Measurements from ENCODE around the gene BOC. TPM values are rescaled to one million over a fixed set of nuclear protein-coding genes. Genes with fewer than 3 reads are reported as not detected.
"Not testable (repeated sequence)": the region's sequence is repeated elsewhere in the genome, so short reads cannot be mapped to it uniquely, and the experiment has no call there.

The BOC gene
- total and polyA plus RNA-seq, 4 donors = 6.6 to 164 (median 26.8) TPM

DNA sequence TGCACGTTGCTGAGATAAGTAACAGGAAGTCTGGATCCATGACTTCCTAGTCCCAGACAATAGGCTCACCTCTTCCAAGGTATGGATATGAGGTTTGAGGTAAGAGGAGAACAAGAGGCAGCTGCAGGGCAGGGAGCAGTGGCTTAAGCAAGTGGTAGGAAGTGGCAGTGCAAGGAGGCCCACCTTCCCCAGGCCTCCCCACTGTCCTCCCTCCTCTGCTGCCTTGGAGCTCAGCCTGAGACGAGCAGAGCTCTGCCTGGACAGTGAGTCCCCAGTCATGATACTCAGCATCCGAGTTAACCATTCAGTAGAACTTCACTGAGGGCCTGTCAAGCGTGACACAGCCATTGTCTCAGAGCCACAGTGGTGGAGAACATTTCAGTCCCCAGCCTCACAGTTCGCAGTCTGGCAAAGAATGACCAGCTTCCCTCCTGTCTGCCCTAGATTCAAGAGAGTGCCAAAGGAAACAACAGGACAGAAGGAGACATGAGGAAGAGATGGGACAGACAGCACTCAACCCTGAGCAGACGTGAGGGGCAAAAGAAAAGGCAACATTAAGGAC lies 41.4 kb upstream of the BOC start:
- WGBS, 2 donors = 81 to 84% methylated on average over 6 of the region's 6 CpGs
- H3K27ac ChIP-seq (ENCODE audit: low read depth in 1 of 2, low read length in 2 of 2) = no peak overlapping the region
- intact Hi-C loops (cut with DNase I) = loop anchor here in 1 of 2 donors (5.0 kb wide), 1 partner anchor 42 kb away; the partner anchor contains the start of gene BOC
- H3K9me3 ChIP-seq (ENCODE audit: control insufficient read depth, low read length) = no peaks in the 10 kb centered on the region
- no peak for DNase-seq
- peaks cover 0 to 6% of the 10 kb centered on the region in 2 donors for H3K4me1 ChIP-seq (ENCODE audit: control insufficient read depth in 1 of 2, insufficient read depth in 2 of 2, low read length in 2 of 2)
- H3K4me3 ChIP-seq (ENCODE audit: low read length in 2 of 2) = no peak overlapping the region
- H3K27me3 ChIP-seq (ENCODE audit: control insufficient read depth in 1 of 2, insufficient read depth in 2 of 2, low read length in 1 of 2) = no peaks in the 10 kb centered on the region
- ATAC-seq (ENCODE audit: low FRiP score) = no peak
- no peaks in the 10 kb centered on the region for H3K36me3 ChIP-seq (ENCODE audit: control insufficient read depth in 1 of 2, insufficient read depth in 2 of 2, low read length in 1 of 2)

GRCh38 chr3:113170771-113171170 lies 40.6 kb upstream of the BOC start:
- WGBS, 2 donors = 95 to 97% methylated on average over 7 of the region's 7 CpGs
- Histone ChIP-seq H3K36me3 (ENCODE audit: control insufficient read depth in 1 of 2, insufficient read depth in 2 of 2, low read length in 1 of 2) (no peaks in the 10 kb centered on the region), H3K27ac (ENCODE audit: low read depth in 1 of 2, low read length in 2 of 2) (no peak overlapping the region), H3K9me3 (ENCODE audit: control insufficient read depth, low read length) (no peaks in the 10 kb centered on the region), H3K4me3 (ENCODE audit: low read length in 2 of 2) (no peak overlapping the region), H3K4me1 (ENCODE audit: control insufficient read depth in 1 of 2, insufficient read depth in 2 of 2, low read length in 2 of 2) (peaks cover 0 to 6% of the 10 kb centered on the region in 2 donors), H3K27me3 (ENCODE audit: control insufficient read depth in 1 of 2, insufficient read depth in 2 of 2, low read length in 1 of 2) (no peaks in the 10 kb centered on the region)
- no peak for DNase-seq
- no peak for ATAC-seq (ENCODE audit: low FRiP score)
- intact Hi-C loops (cut with DNase I) = no loop called here

DNA sequence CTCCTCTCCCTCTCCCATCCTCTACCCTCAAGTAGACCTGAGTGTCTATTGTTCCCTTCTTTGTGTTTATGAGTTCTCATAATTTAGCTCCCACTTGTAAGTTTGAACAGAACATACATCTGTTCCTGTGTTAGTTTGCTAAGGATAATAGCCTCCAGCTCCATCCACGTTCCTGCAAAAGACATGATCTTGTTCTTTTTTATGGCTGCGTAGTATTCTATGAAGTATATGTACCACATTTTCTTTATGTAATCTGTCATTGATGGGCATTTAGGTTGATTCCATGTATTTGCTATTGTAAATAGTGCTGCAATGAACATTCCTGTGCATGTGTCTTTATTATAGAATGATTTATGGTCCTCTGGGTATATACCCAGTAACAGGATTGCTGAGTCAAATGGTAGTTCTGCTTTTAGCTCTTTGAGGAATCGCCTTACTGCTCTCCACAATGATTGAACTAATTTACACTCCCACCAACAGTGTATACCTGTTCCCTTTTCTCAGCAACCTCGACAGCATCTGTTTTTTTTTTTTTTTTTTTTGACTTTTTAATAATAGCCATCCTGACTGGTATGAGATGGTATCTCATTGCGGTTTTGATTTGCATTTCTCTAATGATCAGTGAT lies 39.6 kb upstream of the BOC start:
- H3K27ac ChIP-seq (ENCODE audit: low read depth in 1 of 2, low read length in 2 of 2); H3K27me3 ChIP-seq (ENCODE audit: control insufficient read depth in 1 of 2, insufficient read depth in 2 of 2, low read length in 1 of 2); H3K36me3 ChIP-seq (ENCODE audit: control insufficient read depth in 1 of 2, insufficient read depth in 2 of 2, low read length in 1 of 2); ATAC-seq (ENCODE audit: low FRiP score); H3K4me1 ChIP-seq (ENCODE audit: control insufficient read depth in 1 of 2, insufficient read depth in 2 of 2, low read length in 2 of 2); intact Hi-C loops (cut with DNase I); H3K4me3 ChIP-seq (ENCODE audit: low read length in 2 of 2); DNase-seq; H3K9me3 ChIP-seq (ENCODE audit: control insufficient read depth, low read length): not testable (repeated sequence)
- 93 to 99% methylated on average over 5 of the region's 5 CpGs for WGBS, 2 donors

DNA sequence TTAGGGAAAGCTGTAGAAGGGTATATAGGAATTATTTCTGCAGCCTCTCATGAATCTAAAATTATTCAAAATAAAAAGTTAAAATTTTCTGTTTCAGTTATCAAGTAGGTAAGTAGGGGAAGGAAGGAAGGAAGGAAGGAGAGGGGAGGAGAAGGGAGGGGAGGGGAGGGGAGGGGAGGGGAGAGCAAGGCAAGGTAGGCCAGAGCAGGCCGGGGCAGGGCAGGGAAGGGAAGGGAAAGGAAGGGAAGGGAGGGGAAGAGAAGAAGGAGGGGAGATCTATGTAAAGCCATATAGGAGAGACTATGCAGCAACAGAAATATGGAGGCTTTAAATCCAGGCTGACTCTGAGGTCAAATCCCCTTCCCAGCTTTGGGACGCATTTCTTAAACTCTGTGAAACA lies 38.3 kb upstream of the BOC start:
- intact Hi-C loops (cut with DNase I) = no loop called here
- H3K4me1 ChIP-seq (ENCODE audit: control insufficient read depth in 1 of 2, insufficient read depth in 2 of 2, low read length in 2 of 2) = no peaks in the 10 kb centered on the region
- H3K27ac ChIP-seq (ENCODE audit: low read depth in 1 of 2, low read length in 2 of 2) = no peak overlapping the region
- H3K27me3 ChIP-seq (ENCODE audit: control insufficient read depth in 1 of 2, insufficient read depth in 2 of 2, low read length in 1 of 2) = no peaks in the 10 kb centered on the region
- ATAC-seq (ENCODE audit: low FRiP score) = no peak
- H3K36me3 ChIP-seq (ENCODE audit: control insufficient read depth in 1 of 2, insufficient read depth in 2 of 2, low read length in 1 of 2) = no peaks in the 10 kb centered on the region
- no peak overlapping the region for H3K4me3 ChIP-seq (ENCODE audit: low read length in 2 of 2)
- WGBS, 2 donors = 97 to 99% methylated on average over 2 of the region's 2 CpGs
- no peaks in the 10 kb centered on the region for H3K9me3 ChIP-seq (ENCODE audit: control insufficient read depth, low read length)
- no peak for DNase-seq

- H3K9me3 ChIP-seq (ENCODE audit: control insufficient read depth, low read length) = no peaks in the 10 kb centered on the region
- intact Hi-C loops (cut with DNase I) = no loop called here
- DNase-seq (no peak), ATAC-seq (ENCODE audit: low FRiP score) (no peak)
- no peaks in the 10 kb centered on the region for H3K4me1 ChIP-seq (ENCODE audit: control insufficient read depth in 1 of 2, insufficient read depth in 2 of 2, low read length in 2 of 2)
- no peaks in the 10 kb centered on the region for H3K27me3 ChIP-seq (ENCODE audit: control insufficient read depth in 1 of 2, insufficient read depth in 2 of 2, low read length in 1 of 2)
- no peak overlapping the region for H3K4me3 ChIP-seq (ENCODE audit: low read length in 2 of 2)
- WGBS, 2 donors = 88 to 100% methylated on average over 1 of the region's 1 CpG
- no peak overlapping the region for H3K27ac ChIP-seq (ENCODE audit: low read depth in 1 of 2, low read length in 2 of 2)
- H3K36me3 ChIP-seq (ENCODE audit: control insufficient read depth in 1 of 2, insufficient read depth in 2 of 2, low read length in 1 of 2) = no peaks in the 10 kb centered on the region
These were observed 37.1 kb upstream of the BOC start for GRCh38 chr3:113174304-113174703.

DNA sequence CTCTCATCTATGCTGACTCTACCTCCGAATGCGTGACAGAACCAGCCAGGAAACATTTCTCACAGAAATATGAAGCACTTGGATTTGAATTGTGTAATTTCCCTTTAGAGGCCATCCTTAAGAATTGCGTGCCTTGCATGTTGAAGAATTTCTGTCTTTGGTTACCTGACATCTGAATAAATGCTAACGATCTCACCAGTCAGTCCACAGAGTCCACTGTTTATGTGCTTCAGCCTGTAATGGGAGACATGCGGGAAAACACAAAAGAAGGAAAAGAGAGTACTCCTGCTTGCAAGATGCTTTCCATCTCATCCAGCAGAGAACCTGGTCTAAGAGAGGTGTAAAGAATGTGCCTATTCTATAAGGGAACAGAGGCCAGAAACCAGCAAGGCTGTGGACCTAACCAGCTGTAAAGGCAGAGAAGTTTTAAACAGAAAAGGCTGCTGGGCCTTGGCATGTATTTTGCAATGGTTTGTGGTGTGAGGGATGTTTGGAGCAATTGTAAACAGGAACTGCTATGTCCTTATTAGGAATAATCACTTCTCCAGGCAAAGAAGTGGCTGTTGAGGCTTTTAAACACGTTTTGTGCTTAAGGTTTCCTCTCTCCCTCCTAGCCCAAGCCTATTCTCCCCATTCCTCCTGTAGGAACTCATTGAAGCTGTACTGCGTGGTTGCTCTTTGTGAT lies 36.4 kb upstream of the BOC start:
- Histone ChIP-seq H3K9me3 (ENCODE audit: control insufficient read depth, low read length) (no peaks in the 10 kb centered on the region), H3K27me3 (ENCODE audit: control insufficient read depth in 1 of 2, insufficient read depth in 2 of 2, low read length in 1 of 2) (no peaks in the 10 kb centered on the region), H3K27ac (ENCODE audit: low read depth in 1 of 2, low read length in 2 of 2) (no peak overlapping the region), H3K4me1 (ENCODE audit: control insufficient read depth in 1 of 2, insufficient read depth in 2 of 2, low read length in 2 of 2) (no peaks in the 10 kb centered on the region), H3K36me3 (ENCODE audit: control insufficient read depth in 1 of 2, insufficient read depth in 2 of 2, low read length in 1 of 2) (no peaks in the 10 kb centered on the region), H3K4me3 (ENCODE audit: low read length in 2 of 2) (no peak overlapping the region)
- WGBS, 2 donors = 78 to 79% methylated on average over 7 of the region's 7 CpGs
- intact Hi-C loops (cut with DNase I) = no loop called here
- ATAC-seq (ENCODE audit: low FRiP score) (no peak), DNase-seq (no peak)

- 90 to 95% methylated on average over 2 of the region's 2 CpGs for WGBS, 2 donors
- no peaks in the 10 kb centered on the region for H3K27me3 ChIP-seq (ENCODE audit: control insufficient read depth in 1 of 2, insufficient read depth in 2 of 2, low read length in 1 of 2)
- intact Hi-C loops (cut with DNase I) = no loop called here
- H3K4me3 ChIP-seq (ENCODE audit: low read length in 2 of 2) = no peak overlapping the region
- H3K4me1 ChIP-seq (ENCODE audit: control insufficient read depth in 1 of 2, insufficient read depth in 2 of 2, low read length in 2 of 2) = no peaks in the 10 kb centered on the region
- no peak for ATAC-seq (ENCODE audit: low FRiP score)
- H3K9me3 ChIP-seq (ENCODE audit: control insufficient read depth, low read length) = no peaks in the 10 kb centered on the region
- no peak for DNase-seq
- no peak overlapping the region for H3K27ac ChIP-seq (ENCODE audit: low read depth in 1 of 2, low read length in 2 of 2)
- no peaks in the 10 kb centered on the region for H3K36me3 ChIP-seq (ENCODE audit: control insufficient read depth in 1 of 2, insufficient read depth in 2 of 2, low read length in 1 of 2)
These were observed 33.8 kb upstream of the BOC start for GRCh38 chr3:113177526-113177925.

DNA sequence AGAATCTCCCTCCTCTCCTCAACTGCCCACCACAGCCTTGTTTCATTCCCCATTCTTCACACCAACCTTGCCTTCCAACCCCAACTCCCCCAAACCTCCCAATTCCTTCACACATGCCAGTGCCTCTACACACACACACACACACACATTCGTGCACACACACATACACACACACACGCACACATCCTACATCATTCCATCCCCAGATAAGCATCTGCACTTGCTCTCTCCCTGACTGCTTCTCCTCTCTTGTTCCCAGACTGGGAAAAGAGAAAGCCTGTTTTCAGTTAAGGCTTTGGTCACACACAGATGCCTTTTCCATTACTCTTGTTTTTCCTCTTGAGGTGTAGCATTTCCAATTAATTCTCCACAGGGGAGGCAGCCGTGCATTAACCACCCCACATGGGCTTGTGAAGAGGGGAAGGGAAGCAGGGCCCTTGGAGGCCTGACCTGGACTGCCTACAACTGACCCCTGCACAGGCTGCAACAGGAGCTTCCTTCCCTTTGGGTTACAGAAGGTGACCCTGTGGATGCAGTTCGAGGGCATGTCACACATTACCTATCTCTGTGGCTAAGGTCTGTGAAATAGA lies 32.0 kb upstream of the BOC start:
- DNase-seq = no peak
- H3K4me1 ChIP-seq (ENCODE audit: control insufficient read depth in 1 of 2, insufficient read depth in 2 of 2, low read length in 2 of 2) = no peaks in the 10 kb centered on the region
- no peak overlapping the region for H3K4me3 ChIP-seq (ENCODE audit: low read length in 2 of 2)

More for the DNA sequence above, 32.0 kb upstream of the BOC start:
- Histone ChIP-seq H3K9me3 (ENCODE audit: control insufficient read depth, low read length) (no peaks in the 10 kb centered on the region), H3K27me3 (ENCODE audit: control insufficient read depth in 1 of 2, insufficient read depth in 2 of 2, low read length in 1 of 2) (no peaks in the 10 kb centered on the region), H3K27ac (ENCODE audit: low read depth in 1 of 2, low read length in 2 of 2) (no peak overlapping the region), H3K36me3 (ENCODE audit: control insufficient read depth in 1 of 2, insufficient read depth in 2 of 2, low read length in 1 of 2) (no peaks in the 10 kb centered on the region)
- intact Hi-C loops (cut with DNase I) = no loop called here
- no peak for ATAC-seq (ENCODE audit: low FRiP score)
- 94 to 96% methylated on average over 4 of the region's 4 CpGs for WGBS, 2 donors
